Measurements from ENCODE around the gene MLXIP. TPM values are rescaled to one million over a fixed set of nuclear protein-coding genes. Genes with fewer than 3 reads are reported as not detected.

Gene MLXIP
- total RNA-seq, 2 experiments from 2014 or later, result 27.5 to 44.7 TPM

- H3K4me1 ChIP-seq (ENCODE audit: insufficient read depth, low read length, poor library complexity, severe bottlenecking), result peaks cover 13% of the 10 kb centered on the region
- TF ChIP-seq CTCF (conservative IDR thresholded peaks at IDR 0.05; ENCODE audit: low read length) (no peak), EZH2phosphoT487 (IDR thresholded peaks at IDR 0.05; ENCODE audit: borderline replicate concordance, low read depth, low read length) (no peak)
- ChIA-PET CTCF (ENCODE audit: unreplicated experiment) (interaction anchor here (0.6 kb wide), 1 partner anchor 170 kb away, joined by 3 read pairs; the partner anchor contains the start of gene CFAP251), POLR2A (interaction anchor here (0.6 to 2.6 kb wide), 6 partner anchors 8 to 270 kb away, joined by 3 to 8 read pairs (median 4); partner anchors contain the start of gene BCL7A)
- intact Hi-C loops (cut with micrococcal nuclease; ENCODE audit: unreplicated experiment), result no loop called here
- BruUV-seq (replicated peaks), result no TSS peak
- H3K4me3 ChIP-seq (ENCODE audit: low read depth, low read length, poor library complexity, severe bottlenecking), result no peak overlapping the region
- DNase-seq (ENCODE audit: low spot score), result no peak
- H3K36me3 ChIP-seq (ENCODE audit: insufficient read depth, low read length), result peaks cover 57% of the 10 kb centered on the region
- H3K79me2 ChIP-seq (ENCODE audit: insufficient read depth, low read depth, low read length), result peaks cover 29% of the 10 kb centered on the region; the same call in 1 of the 2 replicates
- no peak overlapping the region for H3K27ac ChIP-seq (ENCODE audit: low read depth, low read length, poor library complexity, severe bottlenecking)
- no peaks in the 10 kb centered on the region for H3K9me2 ChIP-seq (ENCODE audit: insufficient read depth, low read length)
- no peak overlapping the region for H2AFZ ChIP-seq (ENCODE audit: low read length)
- no peaks in the 10 kb centered on the region for H4K20me1 ChIP-seq (ENCODE audit: insufficient read depth, low read length)
- no peak overlapping the region for H3K4me2 ChIP-seq (ENCODE audit: low read length)
- 0 out of 2 replicates have a peak, but pooled peaks cover 5% of the 10 kb centered on the region for H3K9me3 ChIP-seq (ENCODE audit: low read length)
Observed at GRCh38 chr12:122088179-122088810, 9.7 kb downstream of the MLXIP start.

GRCh38 chr12:122089077-122089476, 10.5 kb downstream of the MLXIP start:
- no TSS peak for BruUV-seq (replicated peaks)
- Histone ChIP-seq H3K4me2 (ENCODE audit: low read length) (no peak overlapping the region), H3K79me2 (ENCODE audit: insufficient read depth, low read depth, low read length) (peaks cover 37% of the 10 kb centered on the region; the same call in 1 of the 2 replicates), H3K4me3 (ENCODE audit: low read depth, low read length, poor library complexity, severe bottlenecking) (no peak overlapping the region), H3K4me1 (ENCODE audit: insufficient read depth, low read length, poor library complexity, severe bottlenecking) (peaks cover 13% of the 10 kb centered on the region), H3K9me2 (ENCODE audit: insufficient read depth, low read length) (no peaks in the 10 kb centered on the region), H2AFZ (ENCODE audit: low read length) (no peak overlapping the region), H3K27ac (ENCODE audit: low read depth, low read length, poor library complexity, severe bottlenecking) (no peak overlapping the region), H3K36me3 (ENCODE audit: insufficient read depth, low read length) (peaks cover 51% of the 10 kb centered on the region), H3K9me3 (ENCODE audit: low read length) (peaks cover 11% of the 10 kb centered on the region; the same call in 1 of the 2 replicates), H4K20me1 (ENCODE audit: insufficient read depth, low read length) (no peaks in the 10 kb centered on the region)
- DNase-seq (ENCODE audit: low spot score), result no peak
- POLR2A ChIA-PET, result interaction anchor here (0.6 to 2.6 kb wide), 10 partner anchors 8 to 579 kb away, joined by 3 to 8 read pairs (median 4); partner anchors contain the start of gene BCL7A
- TF ChIP-seq EZH2phosphoT487 (IDR thresholded peaks at IDR 0.05; ENCODE audit: borderline replicate concordance, low read depth, low read length), result no peak
- TF ChIP-seq CTCF (conservative IDR thresholded peaks at IDR 0.05; ENCODE audit: low read length), result no peak
- CTCF ChIA-PET (ENCODE audit: unreplicated experiment), result no interaction called here
- intact Hi-C loops (cut with micrococcal nuclease; ENCODE audit: unreplicated experiment), result no loop called here

Measured in OCI-LY7 (cell line).